Measurements from ENCODE around the gene MAPK8IP1.

- TF ChIP-seq RARB (CRISPR knock-in tag; IDR thresholded peaks at IDR 0.05): no peak
- no peak for TF ChIP-seq TSHZ2 (CRISPR knock-in tag; IDR thresholded peaks at IDR 0.05)
- TF ChIP-seq ARNTL (CRISPR knock-in tag; IDR thresholded peaks at IDR 0.05; ENCODE audit: borderline replicate concordance, low read depth): no peak
- TF ChIP-seq ZFP3 (CRISPR knock-in tag; IDR thresholded peaks at IDR 0.05): no peak
- TF ChIP-seq OSR1 (CRISPR knock-in tag; IDR thresholded peaks at IDR 0.05): no peak
- TF ChIP-seq ESRRG (CRISPR knock-in tag; IDR thresholded peaks at IDR 0.05): no peak
- TF ChIP-seq ZNF565 (CRISPR knock-in tag; conservative IDR thresholded peaks at IDR 0.05; ENCODE audit: low read depth): no peak
- no peak for TF ChIP-seq ISL1 (CRISPR knock-in tag; IDR thresholded peaks at IDR 0.05)
- no peak for TF ChIP-seq GLIS3 (CRISPR knock-in tag; IDR thresholded peaks at IDR 0.05)
- no peak for TF ChIP-seq ZC3H10 (CRISPR knock-in tag; IDR thresholded peaks at IDR 0.05)
- TF ChIP-seq TOX (CRISPR knock-in tag; IDR thresholded peaks at IDR 0.05; ENCODE audit: borderline replicate concordance): no peak
- no peak for TF ChIP-seq CSDC2 (CRISPR knock-in tag; IDR thresholded peaks at IDR 0.05)
- TF ChIP-seq BACH2 (CRISPR knock-in tag; IDR thresholded peaks at IDR 0.05; ENCODE audit: borderline replicate concordance): no peak
These were observed 13.8 kb upstream of the MAPK8IP1 start for GRCh38 chr11:45871638-45872037.

Measured in SK-N-SH treated with all-trans-retinoic acid at 6 μM for 48 hours (cell line).